Suprapubic skin (tissue), 4 donors: Measurements from ENCODE around the gene CDH13. TPM values are rescaled to one million over a fixed set of nuclear protein-coding genes. Genes with fewer than 3 reads are reported as not detected.

Experiments
- DNase-seq, 2 donors: peaks; one replicate each; pipeline ENCODE4 v3.0.0-alpha.2; 2019; ENCODE audit warnings: low spot score in 2 of 2
- H3K27ac ChIP-seq: fragments of 200-600 bp; sonication (generic); one replicate; pipeline ENCODE4 v1.5.1; 2019
- H3K27me3 ChIP-seq: fragments of 200-600 bp; sonication (generic); one replicate; pipeline ENCODE4 v1.5.1; 2019
- H3K36me3 ChIP-seq: fragments of 200-600 bp; sonication (generic); one replicate; pipeline ENCODE4 v1.5.1; 2019
- H3K4me1 ChIP-seq: fragments of 200-600 bp; sonication (generic); one replicate; pipeline ENCODE4 v1.5.1; 2019
- H3K4me3 ChIP-seq: fragments of 200-600 bp; sonication (generic); one replicate; pipeline ENCODE4 v1.5.1; 2019; ENCODE audit warnings: mild to moderate bottlenecking
- H3K9me3 ChIP-seq: fragments of 200-600 bp; sonication (generic); one replicate; pipeline ENCODE4 v1.5.1; 2019
- CTCF ChIP-seq, 2 donors: fragments of 200-600 bp in 1 of 2; fragments of 450-650 bp in 1 of 2; sonication (generic) in 1 of 2; IDR thresholded peaks; one replicate each; pipeline ENCODE4 v1.5.1; 2016 to 2019; ENCODE audit warnings: antibody characterized with exemption in 2 of 2, mild to moderate bottlenecking in 1 of 2, moderate library complexity in 1 of 2
- EP300 ChIP-seq: sonication (generic); formaldehyde crosslinking; IDR thresholded peaks from one replicate; pipeline ENCODE4 v1.6.1; 2017; ENCODE audit warnings: antibody characterized with exemption
- POLR2A ChIP-seq, 2 donors: fragments of 450-650 bp; IDR thresholded peaks; one replicate each; pipeline ENCODE4 v1.6.1; 2017; ENCODE audit warnings: antibody characterized with exemption in 2 of 2, mild to moderate bottlenecking in 2 of 2, moderate library complexity in 2 of 2
- POLR2AphosphoS5 ChIP-seq, 3 donors: sonication (generic); formaldehyde crosslinking; IDR thresholded peaks; one replicate each; pipeline ENCODE4 v1.6.1; 2017; ENCODE audit warnings: antibody characterized with exemption in 3 of 3
- WGBS: methylation state at CpG from one replicate; pipeline ENCODE4 v1.1.5; 2018; 5-methylcytosine and 5-hydroxymethylcytosine counted together
- total RNA-seq, 4 donors: library from RNA; depleted of rRNA; stranded (reverse); fragments of >200 nt; gene quantifications; one replicate each; pipeline ENCODE4 v1.1.0, GENCODE V29; 2016

The CDH13 gene
- total RNA-seq, 4 donors from 2014 or later: 90.4 to 176 (median 139) TPM

- no peak for DNase-seq
- Histone ChIP-seq H3K27ac (no peak overlapping the region), H3K36me3 (no peaks in the 10 kb centered on the region), H3K4me3 (no peak overlapping the region), H3K4me1 (no peaks in the 10 kb centered on the region), H3K9me3 (no peaks in the 10 kb centered on the region), H3K27me3 (no peaks in the 10 kb centered on the region)
- 72% methylated on average over 3 of the region's 3 CpGs for WGBS
- no peak for TF ChIP-seq POLR2AphosphoS5 (IDR thresholded peaks at IDR 0.05)
- no peak for TF ChIP-seq CTCF (IDR thresholded peaks at IDR 0.05)
- no peak for TF ChIP-seq POLR2A (IDR thresholded peaks at IDR 0.05)
- no peak for TF ChIP-seq EP300
Measured at GRCh38 chr16:82750068-82750467, 123.3 kb downstream of the CDH13 start.

- no peak overlapping the region for H3K27ac ChIP-seq
- WGBS: 96% methylated on average over 2 of the region's 2 CpGs
- no peaks in the 10 kb centered on the region for H3K9me3 ChIP-seq
- H3K4me1 ChIP-seq: no peaks in the 10 kb centered on the region
- no peaks in the 10 kb centered on the region for H3K36me3 ChIP-seq
- H3K27me3 ChIP-seq: no peaks in the 10 kb centered on the region
- TF ChIP-seq CTCF (IDR thresholded peaks at IDR 0.05): no peak
- no peak for TF ChIP-seq POLR2A (IDR thresholded peaks at IDR 0.05)
- TF ChIP-seq EP300: no peak
- no peak for TF ChIP-seq POLR2AphosphoS5 (IDR thresholded peaks at IDR 0.05)
- H3K4me3 ChIP-seq: no peak overlapping the region
- no peak for DNase-seq
Measured at GRCh38 chr16:82751020-82751419, 124.3 kb downstream of the CDH13 start.

- DNase-seq: no peak
- Histone ChIP-seq H3K27me3 (no peaks in the 10 kb centered on the region), H3K9me3 (no peaks in the 10 kb centered on the region), H3K4me1 (no peaks in the 10 kb centered on the region), H3K4me3 (no peak overlapping the region), H3K27ac (no peak overlapping the region), H3K36me3 (no peaks in the 10 kb centered on the region)
- 96% methylated on average over 5 of the region's 5 CpGs for WGBS
- TF ChIP-seq POLR2AphosphoS5 (IDR thresholded peaks at IDR 0.05): no peak
- TF ChIP-seq CTCF (IDR thresholded peaks at IDR 0.05): no peak
- TF ChIP-seq EP300: no peak
- no peak for TF ChIP-seq POLR2A (IDR thresholded peaks at IDR 0.05)
Measured at GRCh38 chr16:82752172-82752571, 125.4 kb downstream of the CDH13 start.

GRCh38 chr16:82753821-82754220 is 127.1 kb downstream of the CDH13 start:
- no peak overlapping the region for H3K4me3 ChIP-seq
- 98% methylated on average over 4 of the region's 4 CpGs for WGBS
- no peaks in the 10 kb centered on the region for H3K9me3 ChIP-seq
- no peak for TF ChIP-seq POLR2A (IDR thresholded peaks at IDR 0.05)
- no peak for TF ChIP-seq CTCF (IDR thresholded peaks at IDR 0.05)
- TF ChIP-seq POLR2AphosphoS5 (IDR thresholded peaks at IDR 0.05): no peak
- no peak for TF ChIP-seq EP300
- DNase-seq: no peak
- no peaks in the 10 kb centered on the region for H3K4me1 ChIP-seq
- H3K36me3 ChIP-seq: no peaks in the 10 kb centered on the region
- H3K27me3 ChIP-seq: no peaks in the 10 kb centered on the region
- no peak overlapping the region for H3K27ac ChIP-seq

GRCh38 chr16:82754716-82755513 is 128.1 kb downstream of the CDH13 start:
- TF ChIP-seq EP300 (no peak), CTCF (IDR thresholded peaks at IDR 0.05) (no peak), POLR2A (IDR thresholded peaks at IDR 0.05) (no peak), POLR2AphosphoS5 (IDR thresholded peaks at IDR 0.05) (no peak)
- Histone ChIP-seq H3K27ac (no peak overlapping the region), H3K4me3 (no peak overlapping the region), H3K4me1 (no peaks in the 10 kb centered on the region), H3K9me3 (no peaks in the 10 kb centered on the region), H3K27me3 (no peaks in the 10 kb centered on the region), H3K36me3 (no peaks in the 10 kb centered on the region)
- no peak for DNase-seq
- 93% methylated on average over 3 of the region's 3 CpGs for WGBS
